Neural cell (in vitro differentiated cells): ENCODE data around the gene MSANTD7. TPM values are rescaled to one million over a fixed set of nuclear protein-coding genes. Genes with fewer than 3 reads are reported as not detected.
"Not testable (repeated sequence)": the region's sequence is repeated elsewhere in the genome, so short reads cannot be mapped to it uniquely, and the experiment has no call there.

Experiments
- H2AFZ ChIP-seq: fragments of 200-600, 300-800 bp; sonication (generic), shearing (Covaris generic); 2 replicates; pipeline ENCODE4 v1.6.0; 2014; ENCODE audit warnings: low read depth, mild to moderate bottlenecking, antibody characterized with exemption, low read length, moderate library complexity
- H3F3A ChIP-seq: fragments of 200-600 bp; shearing (Covaris generic); 2 replicates; pipeline ENCODE4 v1.6.1; 2016; ENCODE audit warnings: mild to moderate bottlenecking, moderate library complexity, mixed read lengths, antibody characterized with exemption, low read length; ENCODE audit not compliant: insufficient read depth, poor library complexity, severe bottlenecking
- H3K27ac ChIP-seq: fragments of 200-600, 300-800 bp; sonication (generic), shearing (Covaris generic); 2 replicates; pipeline ENCODE4 v1.5.1; 2014; ENCODE audit warnings: mild to moderate bottlenecking, low read length, moderate library complexity
- H3K27me3 ChIP-seq: fragments of 300-800, 200-600 bp; sonication (generic), shearing (Covaris generic); 2 replicates; pipeline ENCODE4 v1.6.0; 2014; ENCODE audit warnings: mild to moderate bottlenecking, low read depth, low read length, moderate library complexity; ENCODE audit not compliant: insufficient read depth
- H3K36me3 ChIP-seq: fragments of 300-800, 200-600 bp; sonication (generic), shearing (Covaris generic); 2 replicates; pipeline ENCODE4 v1.5.1; 2014; ENCODE audit warnings: mild to moderate bottlenecking, antibody characterized with exemption, low read length, moderate library complexity; ENCODE audit not compliant: insufficient read depth
- H3K4me2 ChIP-seq: fragments of 300-800, 200-600 bp; sonication (generic), shearing (Covaris generic); 2 replicates; pipeline ENCODE4 v1.6.0; 2014; ENCODE audit warnings: mild to moderate bottlenecking, low read length
- H3K4me3 ChIP-seq: fragments of 300-800, 200-600 bp; sonication (generic), shearing (Covaris generic); 2 replicates; pipeline ENCODE4 v1.5.1; 2014; ENCODE audit warnings: mild to moderate bottlenecking, low read length, moderate library complexity
- H3K79me2 ChIP-seq: fragments of 200-600 bp; shearing (Covaris generic); replicated peaks from 2 replicates; pipeline ENCODE4 v1.6.0; 2014; ENCODE audit warnings: mild to moderate bottlenecking, low read length, moderate library complexity; ENCODE audit not compliant: insufficient read depth
- H3K9ac ChIP-seq: fragments of 300-800, 200-600 bp; sonication (generic), shearing (Covaris generic); 2 replicates; pipeline ENCODE4 v1.6.1; 2016; ENCODE audit warnings: mild to moderate bottlenecking, low read length, mixed read lengths
- H3K9me2 ChIP-seq: fragments of 200-600 bp; shearing (Covaris generic); 2 replicates; pipeline ENCODE4 v1.6.1; 2016; ENCODE audit warnings: mild to moderate bottlenecking, low read length, mixed read lengths; ENCODE audit not compliant: insufficient read depth
- H3K9me3 ChIP-seq: fragments of 200-600, 300-800 bp; sonication (generic), shearing (Covaris generic); 2 replicates; pipeline ENCODE4 v1.6.1; 2016; ENCODE audit warnings: mild to moderate bottlenecking, mixed run types, low read length, moderate library complexity, mixed read lengths
- H4K20me1 ChIP-seq: fragments of 200-600 bp; shearing (Covaris generic); 2 replicates; pipeline ENCODE4 v1.6.1; 2016; ENCODE audit warnings: mild to moderate bottlenecking, mixed run types; ENCODE audit not compliant: insufficient read depth
- CTCF ChIP-seq: fragments of 450-650 bp; IDR thresholded peaks from 2 replicates; pipeline ENCODE4 v1.5.1; 2014; ENCODE audit warnings: antibody characterized with exemption, mild to moderate bottlenecking, moderate library complexity; ENCODE audit not compliant: poor library complexity, severe bottlenecking
- EP300 ChIP-seq: fragments of 450-650 bp; conservative IDR thresholded peaks from 2 replicates; pipeline ENCODE4 v1.6.1; 2014; ENCODE audit warnings: antibody characterized with exemption, mild to moderate bottlenecking, moderate library complexity; ENCODE audit not compliant: poor library complexity, severe bottlenecking
- EZH2 ChIP-seq: fragments of 200-600, 300-800 bp; shearing (Covaris generic), sonication (generic); IDR thresholded peaks from 2 replicates; pipeline ENCODE4 v1.6.1; 2014; ENCODE audit warnings: antibody characterized with exemption, low read length, borderline replicate concordance, mild to moderate bottlenecking; ENCODE audit not compliant: insufficient read depth, poor library complexity, severe bottlenecking
- MXI1 ChIP-seq: fragments of 450-650 bp; conservative IDR thresholded peaks from 2 replicates; pipeline ENCODE4 v1.6.1; 2014; ENCODE audit warnings: antibody characterized with exemption, mild to moderate bottlenecking; ENCODE audit not compliant: poor library complexity, severe bottlenecking
- POLR2AphosphoS5 ChIP-seq: IDR thresholded peaks from 2 replicates; pipeline ENCODE4 v1.6.1; 2012
- RAD21 ChIP-seq: fragments of 450-650 bp; conservative IDR thresholded peaks from 2 replicates; pipeline ENCODE4 v1.6.1; 2014; ENCODE audit warnings: antibody characterized with exemption, mild to moderate bottlenecking, moderate library complexity
- REST ChIP-seq: IDR thresholded peaks from 2 replicates; pipeline ENCODE4 v1.6.1; 2012; ENCODE audit warnings: borderline replicate concordance
- SMC3 ChIP-seq: fragments of 450-650 bp; conservative IDR thresholded peaks from 2 replicates; pipeline ENCODE4 v1.6.1; 2014; ENCODE audit warnings: antibody characterized with exemption, mild to moderate bottlenecking, moderate library complexity; ENCODE audit not compliant: poor library complexity
- TAF1 ChIP-seq: IDR thresholded peaks from 2 replicates; pipeline ENCODE4 v1.6.1; 2012; ENCODE audit warnings: low read depth
- polyA plus RNA-seq: library from polyadenylated mRNA; depleted of rRNA; stranded (reverse); fragments of >200 nt; gene quantifications from 2 replicates; pipeline ENCODE4 v1.2.3, GENCODE V29; 2014

The MSANTD7 gene
- polyA plus RNA-seq, 1 donor from 2014 or later, result 21.1 TPM

- H2AFZ ChIP-seq, result no peak overlapping the region
- H4K20me1 ChIP-seq, result no peaks in the 10 kb centered on the region
- TF ChIP-seq SMC3 (no peak), RAD21 (no peak), EP300 (no peak), EZH2 (no peak), POLR2AphosphoS5 (no peak), REST (no peak)
- no peaks in the 10 kb centered on the region for H3K36me3 ChIP-seq
- H3K9me3 ChIP-seq, result no peaks in the 10 kb centered on the region
- H3K4me2 ChIP-seq, result no peak overlapping the region
- H3K27ac ChIP-seq, result no peak overlapping the region
- no peaks in the 10 kb centered on the region for H3K79me2 ChIP-seq
- H3K4me3 ChIP-seq, result no peak overlapping the region
- no peaks in the 10 kb centered on the region for H3K9me2 ChIP-seq
- no peaks in the 10 kb centered on the region for H3K27me3 ChIP-seq
- H3K9ac ChIP-seq, result no peak overlapping the region
- no peaks in the 10 kb centered on the region for H3F3A ChIP-seq
These were observed 25.8 kb upstream of the MSANTD7 start for GRCh38 chr10:14812271-14812670.

GRCh38 chr10:14815681-14816080 is 22.4 kb upstream of the MSANTD7 start:
- Histone ChIP-seq H3K9me2 (no peaks in the 10 kb centered on the region), H3K79me2 (no peaks in the 10 kb centered on the region), H3K36me3 (no peaks in the 10 kb centered on the region), H3K9ac (no peak overlapping the region), H2AFZ (no peak overlapping the region), H4K20me1 (no peaks in the 10 kb centered on the region), H3K27me3 (no peaks in the 10 kb centered on the region), H3F3A (no peaks in the 10 kb centered on the region), H3K27ac (no peak overlapping the region), H3K4me2 (no peak overlapping the region), H3K9me3 (no peaks in the 10 kb centered on the region), H3K4me3 (no peak overlapping the region)
- no peak for TF ChIP-seq MXI1
- no peak for TF ChIP-seq CTCF
- no peak for TF ChIP-seq TAF1
- no peak for TF ChIP-seq POLR2AphosphoS5
- no peak for TF ChIP-seq REST
- TF ChIP-seq RAD21, result no peak
- no peak for TF ChIP-seq SMC3
- no peak for TF ChIP-seq EZH2
- TF ChIP-seq EP300, result no peak

- not testable (repeated sequence) for H3K36me3 ChIP-seq, H3K27ac ChIP-seq, H3K79me2 ChIP-seq, H3K9me3 ChIP-seq, H4K20me1 ChIP-seq, H3K4me3 ChIP-seq, H3K9me2 ChIP-seq, H3F3A ChIP-seq, H3K4me2 ChIP-seq, H3K9ac ChIP-seq, H3K27me3 ChIP-seq, H2AFZ ChIP-seq
These were observed 21.4 kb upstream of the MSANTD7 start for GRCh38 chr10:14816717-14817116.
